ENCODE data around the gene HAPLN2. TPM values are rescaled to one million over a fixed set of nuclear protein-coding genes. Genes with fewer than 3 reads are reported as not detected.
A peak's percentile ranks its signal among the peaks of the same experiment; 100 is the strongest.

The HAPLN2 gene
- total RNA-seq, 1 donor from 2014 or later = not detected

DNA sequence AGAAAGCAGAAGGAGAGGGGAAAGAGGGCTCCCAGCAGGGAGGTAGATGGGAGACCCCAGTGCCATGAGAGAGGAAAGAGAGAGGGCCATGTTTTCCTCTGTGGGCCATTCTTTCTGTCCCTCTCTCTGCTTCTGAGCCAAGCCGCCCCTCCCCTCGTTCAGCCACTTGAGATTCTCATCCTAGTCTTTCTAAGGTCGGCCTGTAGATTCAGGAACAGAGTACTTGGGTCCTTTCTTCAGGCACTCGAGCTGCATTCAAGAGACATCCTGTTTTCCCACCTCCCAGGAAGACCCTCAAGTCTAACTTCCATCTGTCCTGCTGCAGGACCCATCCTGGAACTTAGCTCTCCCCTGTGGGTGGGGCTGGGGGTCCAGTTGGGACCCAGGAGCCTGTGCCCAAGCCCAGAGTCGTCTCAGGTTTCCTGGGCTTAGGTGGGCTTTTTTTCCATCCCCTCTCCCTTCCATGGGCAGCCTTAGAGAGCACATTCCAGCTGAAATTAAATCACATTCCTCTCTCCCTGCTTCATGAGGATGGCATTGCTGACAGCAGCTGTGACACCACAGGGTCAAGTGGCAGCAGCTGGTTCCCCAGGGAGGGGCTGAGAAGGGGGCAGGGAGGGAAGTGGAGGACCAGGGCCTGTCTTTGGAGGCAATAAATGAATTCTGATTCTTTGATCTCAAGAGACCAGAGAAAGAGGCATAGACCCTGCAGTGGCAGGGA lies 45.0 kb downstream of the HAPLN2 start:
- peak; percentile 93 for DNase-seq

DNA sequence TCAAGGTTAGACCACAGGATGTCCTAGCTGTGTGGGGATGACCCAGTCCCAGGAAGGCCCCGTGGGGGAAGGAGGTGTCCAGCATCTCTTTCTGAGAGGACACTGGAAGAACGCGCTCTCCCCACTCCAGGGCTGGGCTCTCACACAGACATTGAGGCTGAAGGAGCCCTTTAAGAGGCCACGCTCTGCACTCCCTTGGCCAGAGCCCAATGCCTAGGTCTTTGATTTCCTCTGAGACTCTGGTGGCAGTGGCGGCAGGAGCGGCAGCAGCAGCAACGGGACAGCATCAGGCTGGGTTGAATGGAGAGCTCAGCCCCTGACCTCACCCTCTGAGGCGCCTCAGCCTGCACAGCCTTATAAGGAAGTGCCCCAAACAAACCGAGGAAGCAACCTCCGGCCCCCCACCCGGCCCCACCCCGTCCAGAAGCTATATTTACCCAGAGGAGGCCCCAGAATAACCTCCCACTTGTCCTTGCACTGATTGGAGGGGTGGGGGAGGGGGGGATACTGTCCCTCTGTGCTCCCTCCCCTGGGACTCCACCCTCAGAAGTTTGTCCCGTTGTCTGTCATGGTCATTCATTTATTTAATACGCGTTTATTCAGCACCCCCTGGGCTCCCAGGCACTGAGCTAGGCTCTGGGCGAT lies 45.7 kb downstream of the HAPLN2 start:
- peak; percentile 83 for DNase-seq

DNA sequence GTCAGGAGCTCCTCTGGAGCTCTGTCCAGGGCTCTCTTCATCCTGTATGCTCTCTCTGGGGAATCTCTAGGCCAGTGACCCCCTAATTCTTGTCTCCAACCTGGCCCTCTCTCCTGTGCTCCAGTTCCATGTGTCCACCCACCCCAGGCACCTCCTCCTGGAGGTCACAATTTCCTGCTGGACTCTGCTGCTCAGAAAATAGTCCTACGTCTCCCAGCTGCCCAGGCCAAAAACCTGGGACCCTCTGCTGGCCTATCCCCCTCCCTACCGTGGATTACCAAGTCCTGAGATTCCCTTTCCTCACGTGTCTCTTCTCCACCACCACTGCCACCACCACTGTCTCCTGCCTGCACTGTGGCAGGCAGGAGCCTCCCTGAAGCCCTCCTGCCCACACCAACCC lies 46.3 kb downstream of the HAPLN2 start:
- DNase-seq = no peak

DNA sequence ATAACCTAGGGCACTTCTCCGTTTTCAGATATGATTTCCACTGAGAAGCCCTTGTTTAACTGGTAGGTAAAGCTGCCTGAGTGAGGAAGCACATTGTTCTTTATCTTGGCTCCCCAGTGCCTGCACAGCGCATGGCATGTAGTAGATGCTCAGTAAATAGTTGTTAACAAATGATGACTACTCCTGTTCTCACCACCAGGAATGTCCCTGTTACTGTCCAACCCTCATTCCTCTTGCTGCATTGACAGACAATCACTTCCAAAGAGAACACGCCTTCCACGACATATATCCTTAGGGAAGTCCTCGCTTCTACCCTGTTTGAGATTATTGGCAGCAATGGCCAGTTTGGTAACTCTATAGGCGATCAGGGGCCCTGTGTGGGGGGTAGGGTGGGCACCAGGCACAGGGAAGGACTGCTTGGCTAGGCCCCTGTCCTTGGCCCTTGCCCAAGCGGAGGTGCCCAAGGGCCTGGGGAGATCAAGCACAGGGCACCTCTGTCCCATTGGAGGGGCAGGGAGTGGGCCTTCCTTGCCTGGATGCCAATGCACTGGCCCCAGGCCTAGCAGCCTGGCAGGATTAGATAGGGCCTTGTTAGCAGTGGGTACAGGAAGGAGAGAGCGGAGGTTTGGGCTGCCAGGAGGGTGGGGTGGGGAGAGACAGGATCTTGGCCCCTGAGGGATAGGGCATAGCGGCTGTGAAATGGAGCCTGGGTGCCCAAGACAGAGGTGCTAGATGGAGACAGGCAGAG lies 47.8 kb downstream of the HAPLN2 start:
- peak; percentile 46 for DNase-seq

DNA sequence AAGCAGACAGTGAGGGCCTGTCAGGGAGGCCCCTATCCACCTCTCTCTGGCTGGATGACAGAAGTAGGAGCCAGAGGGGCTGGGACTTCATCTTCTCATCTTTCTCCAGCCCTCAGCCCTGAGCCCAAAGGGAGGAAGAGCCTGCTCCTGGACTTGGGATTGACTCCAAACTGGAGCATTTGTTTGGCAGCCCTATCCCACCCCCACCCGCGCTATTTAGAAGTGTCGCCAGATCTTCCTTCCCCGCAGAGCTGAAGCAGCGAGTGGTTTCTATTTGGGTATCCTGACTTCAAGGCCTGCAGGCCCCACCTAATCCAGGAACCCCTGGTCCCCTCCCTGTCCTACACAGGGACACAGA lies 48.4 kb downstream of the HAPLN2 start:
- peak; percentile 96 for DNase-seq

DNA sequence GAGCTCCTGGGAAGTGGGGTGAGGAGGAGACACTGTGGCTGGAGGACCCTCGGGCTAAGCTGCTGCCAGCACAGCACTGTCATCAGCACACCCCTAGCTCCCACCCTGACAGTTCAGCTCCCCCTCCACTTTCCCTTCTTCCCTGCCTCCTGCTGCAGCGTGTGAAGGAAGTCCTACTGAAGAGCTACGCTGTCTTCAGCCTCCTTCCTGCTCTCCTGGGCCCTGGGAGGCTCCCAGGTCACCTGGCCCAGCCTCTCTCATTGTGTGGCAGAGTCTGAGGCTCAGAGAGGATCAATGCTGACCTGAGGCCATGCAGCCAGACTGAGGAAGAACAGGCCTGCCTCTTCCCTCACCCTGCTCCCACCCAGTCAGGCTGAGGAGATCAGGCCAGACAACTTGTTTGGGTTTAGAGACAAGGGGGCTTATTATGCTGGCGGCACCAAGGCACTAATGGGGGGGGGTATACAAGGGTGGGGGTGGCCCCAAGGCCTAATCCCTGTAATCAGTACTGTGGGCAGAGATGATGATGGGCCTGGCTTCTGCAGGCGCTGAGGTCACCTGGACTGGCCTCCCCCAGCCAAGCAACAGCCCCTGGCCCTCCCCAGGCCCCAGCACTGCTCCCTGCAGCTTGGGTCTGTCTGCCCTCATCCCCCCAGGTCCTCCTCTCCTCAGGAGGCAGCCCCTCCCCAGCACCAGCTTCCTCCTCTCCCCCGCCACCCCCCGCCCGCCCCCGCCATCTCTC lies 48.9 kb downstream of the HAPLN2 start:
- peak; percentile 22 for DNase-seq

DNA sequence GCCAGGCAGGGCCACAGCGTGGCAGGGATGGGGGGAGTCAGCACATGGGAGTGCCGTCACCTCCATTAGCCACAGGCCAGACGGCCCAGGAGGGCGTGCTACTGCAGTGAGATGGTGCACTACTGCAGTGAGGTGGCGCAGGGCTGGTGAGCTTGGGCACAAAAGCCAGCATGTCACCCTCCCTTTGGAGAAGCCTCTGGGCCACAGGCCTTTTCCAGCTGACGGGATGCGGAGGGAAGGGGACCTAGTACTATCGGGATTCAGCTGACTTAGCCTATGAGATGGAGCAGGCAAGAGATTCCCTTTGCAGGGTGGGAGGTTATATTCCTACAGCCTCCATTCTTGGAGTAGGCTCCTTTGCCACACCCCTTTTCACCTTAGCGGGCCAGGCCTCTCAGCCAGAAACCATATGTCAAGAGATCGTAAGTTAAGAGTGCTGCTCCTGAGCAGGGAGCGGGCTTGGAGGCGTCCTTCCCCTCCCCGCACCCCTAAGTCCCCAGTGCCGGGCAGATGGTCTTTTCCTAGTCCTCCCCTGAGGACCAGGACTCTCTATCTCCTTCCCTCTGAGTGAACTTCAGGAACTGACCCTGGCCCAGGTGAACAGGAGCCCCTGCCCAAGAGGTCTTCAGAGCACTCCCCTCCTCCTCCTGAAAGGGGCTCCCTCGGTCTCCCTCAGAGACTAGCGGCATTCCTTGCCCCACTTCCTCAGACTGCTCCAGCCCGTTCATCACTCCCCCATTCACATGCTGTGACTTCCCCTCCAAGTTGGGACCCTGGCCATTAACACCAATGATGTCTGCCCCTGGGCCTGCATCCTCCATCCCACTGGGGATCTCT lies 49.8 kb downstream of the HAPLN2 start:
- DNase-seq = peak; percentile 45

DNA sequence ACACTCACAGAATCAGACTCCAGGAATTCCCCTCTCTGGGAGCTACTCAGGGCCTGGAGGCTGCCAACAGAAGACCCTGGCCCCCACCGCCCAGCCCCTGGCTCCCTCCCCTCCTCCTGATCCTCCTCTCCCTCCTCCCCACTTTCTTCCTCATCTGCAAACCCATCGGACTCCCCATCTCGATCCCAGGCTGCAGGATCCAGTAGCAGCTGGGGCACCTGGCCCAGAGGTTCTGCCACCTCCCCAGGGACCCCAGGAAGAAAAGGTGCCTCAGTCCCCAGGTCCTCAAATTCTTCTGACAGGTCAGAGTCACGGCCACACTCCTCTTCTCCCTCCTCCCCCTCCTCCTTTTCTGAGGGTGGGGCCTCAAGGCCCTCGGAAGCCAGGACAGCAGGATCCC lies 50.6 kb downstream of the HAPLN2 start:
- no peak for DNase-seq

DNA sequence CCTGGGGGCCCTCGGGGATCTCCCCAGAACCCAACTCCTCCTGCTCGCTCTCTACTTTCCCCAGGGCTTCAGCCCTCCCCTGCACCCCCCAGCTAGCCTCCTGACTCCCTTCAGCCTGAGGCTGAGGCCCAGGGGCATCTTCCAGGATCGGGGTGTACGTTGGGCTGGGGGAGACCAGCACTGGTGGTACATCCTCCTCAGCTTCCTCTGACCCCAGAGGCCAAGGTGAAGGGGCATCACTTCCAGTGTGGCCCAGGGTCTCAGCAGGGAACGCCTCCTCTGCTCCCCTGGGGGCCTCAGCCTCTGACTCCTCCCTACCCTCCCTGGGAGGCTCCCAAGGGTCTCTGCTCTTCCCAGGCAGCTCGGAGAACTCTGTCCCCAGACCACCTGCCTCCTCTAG lies 51.1 kb downstream of the HAPLN2 start:
- no peak for DNase-seq

DNA sequence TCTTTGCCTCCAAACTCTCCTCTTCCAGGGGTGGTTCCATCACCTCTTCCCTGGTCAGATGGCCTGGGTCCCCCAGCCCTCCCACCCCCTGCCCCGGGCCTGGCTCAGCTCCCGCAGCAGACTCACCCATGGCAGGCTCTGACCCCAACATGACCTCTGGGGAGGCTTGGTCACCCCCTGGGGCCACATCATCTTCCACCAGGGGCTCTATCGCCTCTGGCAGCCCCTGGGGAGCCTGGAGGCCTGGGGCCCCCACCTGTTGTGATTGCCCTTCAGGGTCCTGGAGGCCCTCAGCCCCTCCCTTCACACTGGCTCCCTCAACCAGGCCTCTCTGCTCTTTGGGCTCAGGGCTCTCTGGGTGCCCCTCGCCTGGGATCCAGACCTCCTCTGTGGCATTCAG lies 51.6 kb downstream of the HAPLN2 start:
- DNase-seq = no peak

DNA sequence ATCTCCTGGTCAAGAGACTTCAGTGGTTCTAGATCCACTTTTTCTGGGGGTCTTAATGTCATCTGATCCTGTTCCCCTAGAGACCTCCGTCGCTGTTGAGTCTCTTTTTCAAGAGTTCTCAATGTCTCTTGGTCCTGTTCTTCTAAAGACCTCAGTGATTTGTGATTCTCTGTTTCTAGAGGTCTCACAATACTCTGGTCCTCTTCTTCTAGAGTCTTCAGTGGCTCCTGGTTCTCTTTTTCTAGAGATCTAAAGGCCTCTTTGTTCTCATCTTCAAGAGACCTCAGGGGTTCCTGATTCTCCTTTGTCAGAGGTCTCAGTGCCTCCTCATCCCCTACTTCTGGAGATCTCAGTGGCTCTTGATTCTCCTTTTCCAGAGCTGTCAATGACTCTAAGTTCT lies 52.6 kb downstream of the HAPLN2 start:
- DNase-seq = no peak

DNA sequence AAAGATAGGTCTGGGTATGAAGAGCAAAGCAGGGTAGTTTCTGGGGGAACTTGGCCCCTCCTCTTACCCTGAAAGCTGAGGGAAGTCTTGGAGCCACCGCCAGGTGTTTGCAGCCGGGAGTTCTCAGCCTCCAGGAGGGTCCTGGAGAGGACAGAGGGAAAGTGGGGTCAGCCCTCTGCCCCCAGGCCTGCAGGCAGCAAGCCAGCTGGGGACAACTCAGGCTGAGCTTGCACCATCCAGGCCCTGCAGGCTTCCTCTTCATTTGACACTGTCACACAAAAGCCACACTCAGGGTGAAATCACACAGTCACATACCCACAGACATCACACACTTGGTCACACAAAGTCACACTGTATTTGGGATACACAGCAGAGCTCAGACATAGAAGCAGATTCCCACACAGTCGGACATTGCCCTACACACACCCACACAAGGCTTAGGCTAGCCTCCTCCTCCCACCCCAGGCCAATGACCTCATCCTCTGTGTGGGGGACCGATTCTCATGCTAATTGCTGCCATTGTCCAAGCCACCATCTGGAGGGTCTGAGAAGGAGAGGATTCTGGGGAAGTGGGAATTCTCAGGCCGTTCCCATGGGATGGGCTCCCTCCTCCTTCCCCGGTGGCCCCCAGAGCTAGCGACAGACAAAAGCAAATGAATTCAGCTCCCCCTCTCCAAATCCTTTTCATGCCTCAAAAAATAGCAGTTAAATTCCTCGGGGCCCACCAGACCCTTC lies 54.3 kb downstream of the HAPLN2 start:
- peak; percentile 34 for DNase-seq

Other genes with a start within 250 kb of the HAPLN2 start
- gene MEF2D, start 118.6 kb upstream of the HAPLN2 start, total RNA-seq = 23.6 TPM
- 10.3 TPM for gene IQGAP3, start 46.9 kb upstream of the HAPLN2 start, total RNA-seq
- 0.82 TPM for gene TTC24, start 39.7 kb upstream of the HAPLN2 start, total RNA-seq
- gene NAXE, start 27.6 kb upstream of the HAPLN2 start, total RNA-seq = 35.1 TPM
- 14.5 TPM for gene GPATCH4, start 17.9 kb upstream of the HAPLN2 start, total RNA-seq
- 1.5 TPM for gene BCAN, start 22.7 kb downstream of the HAPLN2 start, total RNA-seq
- 216 TPM for gene NES, start 58.0 kb downstream of the HAPLN2 start, total RNA-seq
- gene CRABP2, start 86.2 kb downstream of the HAPLN2 start, total RNA-seq = 53.1 TPM
- gene METTL25B, start 109.1 kb downstream of the HAPLN2 start, total RNA-seq = 7.0 TPM
- gene ISG20L2, start 109.4 kb downstream of the HAPLN2 start, total RNA-seq = 7.8 TPM
- 35.0 TPM for gene MRPL24, start 121.7 kb downstream of the HAPLN2 start, total RNA-seq
- gene HDGF, start 132.3 kb downstream of the HAPLN2 start, total RNA-seq = 130 TPM
- gene PRCC, start 148.1 kb downstream of the HAPLN2 start, total RNA-seq = 23.3 TPM
- not detected for gene SH2D2A, start 197.4 kb downstream of the HAPLN2 start, total RNA-seq
- gene INSRR, start 239.7 kb downstream of the HAPLN2 start, total RNA-seq = 0.21 TPM
- gene NTRK1, start 241.4 kb downstream of the HAPLN2 start, total RNA-seq = 0.82 TPM

Measured in tongue (tissue), 2 donors.